ENCODE results near the gene GIT1. TPM values are rescaled to one million over a fixed set of nuclear protein-coding genes. Genes with fewer than 3 reads are reported as not detected.

Gene GIT1
- total RNA-seq, 2 experiments from 2014 or later = 107 TPM

DNA sequence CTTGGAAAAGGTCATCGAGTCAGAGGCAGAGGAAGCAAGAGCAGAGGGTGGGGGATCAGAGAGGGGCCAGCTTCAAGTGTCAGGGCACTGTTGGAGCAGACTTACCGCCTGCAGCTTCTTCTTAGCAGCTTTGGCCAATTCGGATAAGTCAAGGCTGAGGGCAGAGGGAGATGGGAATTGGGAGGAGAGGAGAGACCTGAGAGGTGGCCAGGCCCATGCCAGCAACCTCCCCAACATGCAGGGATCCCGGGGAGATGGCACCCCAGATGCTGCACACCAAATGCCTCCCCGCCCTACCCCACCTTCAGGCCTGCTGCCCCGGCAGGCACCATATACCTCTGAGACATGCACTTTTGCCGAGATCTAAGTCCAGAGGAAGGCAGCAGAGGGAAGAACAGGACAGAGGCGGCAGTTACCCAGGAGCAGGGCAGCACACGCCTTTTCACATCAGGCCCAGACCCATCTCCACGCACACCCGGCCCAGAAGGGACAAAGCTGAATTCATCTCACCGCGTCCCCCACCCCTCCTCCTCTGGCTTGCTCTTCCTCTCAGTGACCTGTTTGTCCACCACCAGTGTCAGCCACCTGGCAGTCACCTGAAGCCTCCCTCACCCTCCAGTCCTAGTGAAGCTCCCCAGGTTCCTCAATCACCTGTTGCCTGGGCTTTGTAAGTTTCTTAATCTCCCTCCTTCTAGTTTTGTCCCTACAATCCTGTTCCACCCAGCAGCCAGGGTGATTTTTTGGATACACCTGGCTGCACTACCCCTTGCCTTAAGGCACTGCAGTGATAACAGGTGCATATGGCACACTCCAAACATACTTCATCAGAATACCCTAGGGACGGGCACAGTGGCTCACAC is 10.6 kb downstream of the GIT1 start:
- Mint-ChIP-seq H3K36me3 (ENCODE audit: low read depth) (peaks cover 42% of the 10 kb centered on the region), H3K27me3 (no peaks in the 10 kb centered on the region), H3K27ac (no peak overlapping the region), H3K4me3 (no peak overlapping the region), H3K4me1 (peaks cover 25% of the 10 kb centered on the region), H3K9me3 (no peaks in the 10 kb centered on the region)
- ChIA-PET POLR2A (no interaction called here), CTCF (interaction anchor here (0.9 to 8.6 kb wide), 6 partner anchors 9 to 39 kb away, joined by 3 to 77 read pairs (median 10); partner anchors contain the start of genes ABHD15, ANKRD13B and TP53I13)
- no peak for DNase-seq

- peaks cover 36% of the 10 kb centered on the region for H3K36me3 Mint-ChIP-seq (ENCODE audit: low read depth)
- no peaks in the 10 kb centered on the region for H3K27me3 Mint-ChIP-seq
- H3K9me3 Mint-ChIP-seq = no peaks in the 10 kb centered on the region
- H3K4me3 Mint-ChIP-seq = no peak overlapping the region
- POLR2A ChIA-PET = no interaction called here
- CTCF ChIA-PET = interaction anchor here (3.1 to 8.6 kb wide), 3 partner anchors 9 to 39 kb away, joined by 22 to 77 read pairs (median 45); partner anchors contain the start of genes ABHD15, ANKRD13B and TP53I13
- peaks cover 13% of the 10 kb centered on the region for H3K4me1 Mint-ChIP-seq
- no peak overlapping the region for H3K27ac Mint-ChIP-seq
- no peak for DNase-seq
These were observed 11.8 kb downstream of the GIT1 start for GRCh38 chr17:29577385-29578211.

DNA sequence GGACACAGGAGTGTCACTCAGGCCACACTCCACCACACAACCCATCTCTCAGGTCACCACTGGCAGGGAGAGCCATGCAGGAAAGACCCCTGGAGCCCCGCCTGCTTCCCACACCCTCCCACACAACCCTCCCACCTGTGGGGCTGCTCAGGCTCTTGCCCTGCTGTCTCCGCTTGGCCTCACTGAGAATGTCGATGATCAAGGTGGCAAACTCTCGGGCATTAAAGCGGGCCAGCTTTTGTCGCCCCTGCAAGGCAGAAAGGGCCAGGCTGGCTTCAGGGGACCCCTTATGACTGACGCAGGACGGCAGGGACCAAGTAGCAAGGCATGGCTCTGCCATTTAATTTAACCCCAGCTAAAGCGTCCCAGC is 12.5 kb downstream of the GIT1 start:
- H3K9me3 Mint-ChIP-seq = no peaks in the 10 kb centered on the region
- DNase-seq = no peak
- ChIA-PET CTCF (interaction anchor here (3.1 to 8.6 kb wide), 2 partner anchors 9 to 40 kb away, joined by 22 to 77 read pairs; partner anchors contain the start of genes ABHD15 and TP53I13), POLR2A (no interaction called here)
- H3K4me3 Mint-ChIP-seq = no peak overlapping the region
- no peak overlapping the region for H3K27ac Mint-ChIP-seq
- peaks cover 30% of the 10 kb centered on the region for H3K36me3 Mint-ChIP-seq (ENCODE audit: low read depth)
- peaks cover 7% of the 10 kb centered on the region for H3K4me1 Mint-ChIP-seq
- no peaks in the 10 kb centered on the region for H3K27me3 Mint-ChIP-seq

GRCh38 chr17:29576214-29577000 is 13.0 kb downstream of the GIT1 start:
- no peak for DNase-seq
- Mint-ChIP-seq H3K4me3 (no peak overlapping the region), H3K27me3 (no peaks in the 10 kb centered on the region), H3K27ac (no peak overlapping the region), H3K36me3 (ENCODE audit: low read depth) (peaks cover 30% of the 10 kb centered on the region), H3K9me3 (no peaks in the 10 kb centered on the region), H3K4me1 (peaks cover 7% of the 10 kb centered on the region)
- ChIA-PET CTCF (interaction anchor here (0.5 to 8.6 kb wide), 4 partner anchors 8 to 40 kb away, joined by 3 to 77 read pairs (median 12); partner anchors contain the start of genes ABHD15, ANKRD13B and TP53I13), POLR2A (interaction anchor here (0.8 kb wide), 1 partner anchor 10 kb away, joined by 3 read pairs; the partner anchor contains the start of gene ABHD15)

DNA sequence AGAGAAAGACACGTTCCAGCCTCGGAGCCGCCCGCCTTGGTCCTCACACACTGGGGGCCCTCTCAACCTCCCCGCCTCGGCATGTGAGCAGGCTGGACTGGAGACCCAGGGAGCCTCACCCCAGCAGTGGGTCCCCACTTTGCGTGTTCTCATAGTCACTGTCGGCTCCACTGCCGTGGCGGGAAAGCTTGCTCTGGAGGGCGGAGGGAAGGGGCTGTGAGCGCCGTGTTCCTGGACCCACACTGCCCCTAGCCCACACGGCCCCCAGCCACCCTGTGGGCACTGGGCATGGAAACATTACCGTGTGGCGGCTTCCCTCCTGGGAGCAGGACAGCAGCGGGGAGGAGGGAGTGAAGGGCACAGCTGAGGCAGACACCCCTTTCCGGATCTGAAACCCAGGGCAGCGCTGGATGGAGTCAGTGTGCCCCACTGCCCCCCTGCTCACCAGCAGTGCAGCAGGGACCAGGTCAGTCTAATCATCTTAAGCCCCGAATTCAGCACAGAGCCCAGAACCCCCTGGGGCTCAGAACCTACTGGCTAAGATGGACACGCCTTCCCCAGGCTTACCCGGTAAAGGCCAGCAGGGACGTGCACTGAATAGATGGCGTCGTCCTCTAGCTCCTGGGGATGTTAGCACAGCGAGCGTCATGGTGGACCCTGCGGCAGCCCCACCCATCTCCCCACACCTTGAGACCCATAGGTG is 13.8 kb downstream of the GIT1 start:
- Mint-ChIP-seq H3K9me3 (no peaks in the 10 kb centered on the region), H3K4me3 (no peak overlapping the region), H3K36me3 (ENCODE audit: low read depth) (peaks cover 27% of the 10 kb centered on the region), H3K27me3 (no peaks in the 10 kb centered on the region), H3K4me1 (peaks cover 10% of the 10 kb centered on the region), H3K27ac (no peak overlapping the region)
- DNase-seq = no peak
- POLR2A ChIA-PET = interaction anchor here (0.8 kb wide), 1 partner anchor 9 kb away, joined by 3 read pairs; the partner anchor contains the start of gene ABHD15
- CTCF ChIA-PET = interaction anchor here (0.5 to 8.6 kb wide), 5 partner anchors 7 to 41 kb away, joined by 3 to 77 read pairs (median 7); partner anchors contain the start of genes ABHD15, ANKRD13B and TP53I13

DNA sequence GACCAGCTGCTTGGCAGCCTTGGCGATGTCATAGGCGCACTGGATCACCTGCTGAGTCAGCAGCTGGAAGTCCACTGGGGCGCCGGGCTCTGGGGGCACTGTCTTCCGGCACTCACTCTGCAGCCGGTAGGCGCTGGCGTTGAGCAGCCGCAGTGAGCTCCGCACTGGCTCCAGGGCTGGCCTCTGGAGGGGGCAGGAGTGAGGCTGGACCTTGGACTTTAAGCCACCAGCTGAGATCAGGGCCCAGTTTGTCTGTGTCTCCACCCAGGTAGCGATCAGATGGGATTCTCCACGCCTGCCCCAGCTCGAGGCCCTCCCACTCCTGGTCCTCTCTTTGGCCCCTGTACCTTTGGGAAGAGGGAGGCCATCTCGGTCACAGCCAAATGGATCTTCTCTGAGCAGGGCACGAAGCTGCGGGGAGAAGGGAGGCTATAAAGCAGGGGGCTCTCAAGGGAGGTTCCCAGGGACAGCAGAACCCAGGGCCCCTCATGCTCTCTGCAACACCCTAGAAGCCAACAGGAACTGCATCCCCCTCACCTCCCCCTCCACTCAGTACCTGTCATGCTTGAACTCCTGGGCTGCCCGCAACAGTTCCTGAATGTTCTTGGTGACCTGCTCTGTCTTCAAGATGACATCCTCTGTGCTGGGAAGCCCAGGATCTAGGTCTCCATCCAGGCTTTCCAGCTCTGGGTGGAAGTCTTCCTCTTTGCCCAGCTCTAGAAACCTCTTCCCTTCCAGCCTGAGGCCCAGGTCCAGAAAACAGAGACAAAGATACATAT is 14.5 kb downstream of the GIT1 start:
- H3K27me3 Mint-ChIP-seq = no peaks in the 10 kb centered on the region
- peaks cover 24% of the 10 kb centered on the region for H3K36me3 Mint-ChIP-seq (ENCODE audit: low read depth)
- no peak overlapping the region for H3K27ac Mint-ChIP-seq
- no peak overlapping the region for H3K4me3 Mint-ChIP-seq
- ChIA-PET CTCF (interaction anchor here (1.2 to 4.3 kb wide), 4 partner anchors 12 to 42 kb away, joined by 7 to 29 read pairs (median 21); no protein-coding TSS in a partner anchor), POLR2A (no interaction called here)
- H3K4me1 Mint-ChIP-seq = peaks cover 7% of the 10 kb centered on the region
- no peak for DNase-seq
- H3K9me3 Mint-ChIP-seq = no peaks in the 10 kb centered on the region

GRCh38 chr17:29573871-29574731 is 15.3 kb downstream of the GIT1 start:
- Mint-ChIP-seq H3K36me3 (ENCODE audit: low read depth) (peaks cover 21% of the 10 kb centered on the region), H3K4me3 (no peak overlapping the region), H3K9me3 (no peaks in the 10 kb centered on the region), H3K27me3 (no peaks in the 10 kb centered on the region), H3K4me1 (peaks cover 8% of the 10 kb centered on the region), H3K27ac (no peak overlapping the region)
- POLR2A ChIA-PET = interaction anchor here (1.1 kb wide), 1 partner anchor 41 kb away, joined by 3 read pairs; no protein-coding TSS in a partner anchor
- DNase-seq = no peak
- CTCF ChIA-PET = interaction anchor here (0.6 to 4.3 kb wide), 7 partner anchors 10 to 357 kb away, joined by 3 to 29 read pairs (median 6); no protein-coding TSS in a partner anchor

- ChIA-PET CTCF (interaction anchor here (0.6 to 4.3 kb wide), 12 partner anchors 8 to 358 kb away, joined by 3 to 29 read pairs (median 4); no protein-coding TSS in a partner anchor), POLR2A (interaction anchor here (1.1 kb wide), 1 partner anchor 42 kb away, joined by 3 read pairs; no protein-coding TSS in a partner anchor)
- Mint-ChIP-seq H3K9me3 (no peaks in the 10 kb centered on the region), H3K36me3 (ENCODE audit: low read depth) (peaks cover 21% of the 10 kb centered on the region), H3K4me3 (no peak overlapping the region), H3K27ac (peak overlapping the region; percentile 19), H3K4me1 (peaks cover 10% of the 10 kb centered on the region), H3K27me3 (no peaks in the 10 kb centered on the region)
- no peak for DNase-seq
These were observed 15.9 kb downstream of the GIT1 start for GRCh38 chr17:29573558-29573869.

GRCh38 chr17:29572691-29573557 is 16.5 kb downstream of the GIT1 start:
- H3K9me3 Mint-ChIP-seq = no peaks in the 10 kb centered on the region
- peaks cover 21% of the 10 kb centered on the region for H3K36me3 Mint-ChIP-seq (ENCODE audit: low read depth)
- no peaks in the 10 kb centered on the region for H3K27me3 Mint-ChIP-seq
- CTCF ChIA-PET = interaction anchor here (0.6 to 4.3 kb wide), 12 partner anchors 8 to 358 kb away, joined by 3 to 29 read pairs (median 4); no protein-coding TSS in a partner anchor
- no peak overlapping the region for H3K4me3 Mint-ChIP-seq
- H3K27ac Mint-ChIP-seq = peak overlapping the region; percentile 19
- peak; percentile 50 for DNase-seq
- H3K4me1 Mint-ChIP-seq = peaks cover 13% of the 10 kb centered on the region
- POLR2A ChIA-PET = interaction anchor here (1.1 kb wide), 1 partner anchor 43 kb away, joined by 3 read pairs; no protein-coding TSS in a partner anchor
